Uterus (tissue), 2 donors: ENCODE data around the gene STMN1.
"Not testable (repeated sequence)": the region's sequence is repeated elsewhere in the genome, so short reads cannot be mapped to it uniquely, and the experiment has no call there.

Experiments
- CTCF ChIP-seq, 4 experiments: fragments of 200-600 bp in 2 of 4; fragments of 450-650 bp in 2 of 4; sonication (generic) in 2 of 4; IDR thresholded peaks; one replicate each; pipeline ENCODE4 v1.5.1; 2016 to 2019; ENCODE audit warnings: antibody characterized with exemption in 4 of 4, mild to moderate bottlenecking in 2 of 4, moderate library complexity in 1 of 4
- POLR2A ChIP-seq, 2 donors: fragments of 450-650 bp; IDR thresholded peaks; one replicate each; pipeline ENCODE4 v1.6.1; 2016; ENCODE audit warnings: antibody characterized with exemption in 2 of 2, mild to moderate bottlenecking in 1 of 2, moderate library complexity in 1 of 2

DNA sequence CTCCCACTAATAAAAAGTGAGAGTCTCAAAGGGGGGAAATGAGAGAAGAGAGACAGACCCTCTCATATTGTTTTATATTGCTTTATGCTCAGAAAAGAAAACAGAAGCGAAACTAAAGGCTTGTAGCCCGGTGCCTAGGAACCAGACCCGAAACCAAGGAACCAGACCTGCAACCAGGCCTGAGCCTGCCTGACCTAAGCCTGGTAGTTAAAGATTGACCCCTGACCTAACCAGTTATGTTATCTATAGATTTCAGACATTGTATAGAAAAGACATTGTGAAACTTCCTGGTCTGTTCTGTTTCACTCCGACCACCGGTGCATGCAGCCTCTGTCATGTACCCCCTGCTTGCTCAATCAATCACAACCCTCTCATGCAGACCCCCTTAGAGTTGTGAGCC lies 37.3 kb upstream of the STMN1 start:
- not testable (repeated sequence) for TF ChIP-seq CTCF, POLR2A (IDR thresholded peaks at IDR 0.05)
